Urinary bladder (tissue), 4 donors: Measurements from ENCODE around the gene RARA. TPM values are rescaled to one million over a fixed set of nuclear protein-coding genes. Genes with fewer than 3 reads are reported as not detected.
"Not testable (repeated sequence)": the region's sequence is repeated elsewhere in the genome, so short reads cannot be mapped to it uniquely, and the experiment has no call there.

Experiments
- DNase-seq: peaks from one replicate; pipeline ENCODE4 v3.0.0-alpha.2; 2015; ENCODE audit errors: extremely low spot score
- H3K27ac ChIP-seq: one replicate; pipeline ENCODE4 v1.5.1; 2013; ENCODE audit warnings: low read depth, mild to moderate bottlenecking, moderate library complexity
- H3K36me3 ChIP-seq: one replicate; pipeline ENCODE4 v1.6.1; 2013; ENCODE audit warnings: mild to moderate bottlenecking, moderate library complexity; ENCODE audit not compliant: insufficient read depth
- H3K4me1 ChIP-seq: one replicate; pipeline ENCODE4 v1.6.1; 2013; ENCODE audit warnings: mild to moderate bottlenecking, moderate library complexity; ENCODE audit not compliant: insufficient read depth
- H3K4me3 ChIP-seq: one replicate; pipeline ENCODE4 v1.5.1; 2013; ENCODE audit warnings: low read depth, low read length
- WGBS: extraction: QIAGEN DNeasy Blood & Tissue Kit; methylation state at CpG from one replicate; pipeline ENCODE4 v1.1.7; 2013; 5-methylcytosine and 5-hydroxymethylcytosine counted together
- polyA plus RNA-seq: library from polyadenylated mRNA; stranded (reverse); fragments of 200-250 nt; gene quantifications from one replicate; pipeline ENCODE4 v1.2.3, GENCODE V29; 2013
- total RNA-seq: library from RNA; depleted of rRNA; stranded (reverse); fragments of >200 nt; gene quantifications from one replicate; pipeline ENCODE4 v1.2.3, GENCODE V29; 2014
- donor health status: healthy with polysubstance abuse.
- donor health status: healthy.

The RARA gene
- total and polyA plus RNA-seq, 2 donors, result 10.6 to 47.6 TPM

- H3K4me1 ChIP-seq, H3K36me3 ChIP-seq, DNase-seq, H3K27ac ChIP-seq, H3K4me3 ChIP-seq: not testable (repeated sequence)
- WGBS, result 33% methylated on average over 5 of the region's 5 CpGs
Measured at GRCh38 chr17:40304552-40304863, 4.5 kb upstream of the RARA start.

- H3K4me3 ChIP-seq, DNase-seq, H3K4me1 ChIP-seq, H3K27ac ChIP-seq, H3K36me3 ChIP-seq: not testable (repeated sequence)
- WGBS, result 79% methylated on average over 5 of the region's 5 CpGs
Measured at GRCh38 chr17:40304866-40305265, 4.1 kb upstream of the RARA start.

GRCh38 chr17:40306395-40306794 lies 2.6 kb upstream of the RARA start:
- Histone ChIP-seq H3K4me1 (no peaks in the 10 kb centered on the region), H3K27ac (peak overlapping the region; percentile 64), H3K4me3 (no peak overlapping the region), H3K36me3 (no peaks in the 10 kb centered on the region)
- 53% methylated on average over 2 of the region's 2 CpGs for WGBS
- DNase-seq, result no peak

- DNase-seq, result peak; percentile 85
- Histone ChIP-seq H3K36me3 (no peaks in the 10 kb centered on the region), H3K4me1 (no peaks in the 10 kb centered on the region), H3K27ac (peak overlapping the region; percentile 68), H3K4me3 (no peak overlapping the region)
- WGBS, result 23% methylated on average over 10 of the region's 10 CpGs
Measured at GRCh38 chr17:40307001-40307730, 1.8 kb upstream of the RARA start.

- Histone ChIP-seq H3K4me3 (no peak overlapping the region), H3K27ac (peak overlapping the region; percentile 75), H3K4me1 (no peaks in the 10 kb centered on the region), H3K36me3 (no peaks in the 10 kb centered on the region)
- DNase-seq, result no peak
- WGBS, result 17% methylated on average over 3 of the region's 3 CpGs
Measured at GRCh38 chr17:40307740-40308239, 1.2 kb upstream of the RARA start.

GRCh38 chr17:40309949-40310510 lies 1.1 kb downstream of the RARA start:
- 68% methylated on average over 2 of the region's 2 CpGs for whole genome bisulfite sequencing
- no peak overlapping the region for H3K27ac ChIP-seq
- no peak overlapping the region for H3K4me3 ChIP-seq
- H3K36me3 ChIP-seq, result no peaks in the 10 kb centered on the region
- no peaks in the 10 kb centered on the region for H3K4me1 ChIP-seq
- no peak for DNase-seq

GRCh38 chr17:40310882-40311391 lies 2.0 kb downstream of the RARA start:
- Histone ChIP-seq H3K4me3 (no peak overlapping the region), H3K27ac (no peak overlapping the region)
- 48% methylated on average over 7 of the region's 7 CpGs for WGBS

GRCh38 chr17:40311575-40311974 lies 2.6 kb downstream of the RARA start:
- Histone ChIP-seq H3K36me3 (no peaks in the 10 kb centered on the region), H3K4me3 (no peak overlapping the region), H3K4me1 (no peaks in the 10 kb centered on the region), H3K27ac (no peak overlapping the region)
- no peak for DNase-seq
- 27% methylated on average over 2 of the region's 2 CpGs for WGBS

More at GRCh38 chr17:40310882-40311391, 2.0 kb downstream of the RARA start:
- H3K4me1 ChIP-seq, result no peaks in the 10 kb centered on the region
- DNase-seq, result no peak
- no peaks in the 10 kb centered on the region for H3K36me3 ChIP-seq

GRCh38 chr17:40312131-40312731 lies 3.3 kb downstream of the RARA start:
- DNase-seq, result no peak
- WGBS, result 42% methylated on average over 7 of the region's 7 CpGs
- no peak overlapping the region for H3K27ac ChIP-seq
- no peaks in the 10 kb centered on the region for H3K4me1 ChIP-seq
- H3K4me3 ChIP-seq, result no peak overlapping the region
- no peaks in the 10 kb centered on the region for H3K36me3 ChIP-seq

- no peak for DNase-seq
- no peak overlapping the region for H3K4me3 ChIP-seq
- no peaks in the 10 kb centered on the region for H3K36me3 ChIP-seq
- H3K4me1 ChIP-seq, result no peaks in the 10 kb centered on the region
- H3K27ac ChIP-seq, result peak overlapping the region; percentile 18
- WGBS, result 64% methylated on average over 4 of the region's 4 CpGs
Measured at GRCh38 chr17:40312893-40313667, 4.1 kb downstream of the RARA start.

GRCh38 chr17:40313668-40314583 lies 4.9 kb downstream of the RARA start:
- Histone ChIP-seq H3K4me3 (no peak overlapping the region), H3K27ac (no peak overlapping the region), H3K4me1 (no peaks in the 10 kb centered on the region), H3K36me3 (no peaks in the 10 kb centered on the region)
- WGBS, result 65% methylated on average over 7 of the region's 7 CpGs
- no peak for DNase-seq

- no peaks in the 10 kb centered on the region for H3K4me1 ChIP-seq
- peak; percentile 78 for DNase-seq
Measured at GRCh38 chr17:40314584-40314956, 5.6 kb downstream of the RARA start.

GRCh38 chr17:40315206-40315605 lies 6.2 kb downstream of the RARA start:
- DNase-seq, result no peak
- no peaks in the 10 kb centered on the region for H3K4me1 ChIP-seq

More at GRCh38 chr17:40314584-40314956, 5.6 kb downstream of the RARA start:
- no peak overlapping the region for H3K4me3 ChIP-seq
- WGBS, result 37% methylated on average over 3 of the region's 3 CpGs
- no peaks in the 10 kb centered on the region for H3K36me3 ChIP-seq
- H3K27ac ChIP-seq, result no peak overlapping the region

More at GRCh38 chr17:40315206-40315605, 6.2 kb downstream of the RARA start:
- H3K36me3 ChIP-seq, result no peaks in the 10 kb centered on the region
- no peak overlapping the region for H3K4me3 ChIP-seq
- H3K27ac ChIP-seq, result no peak overlapping the region
- 80% methylated on average over 3 of the region's 3 CpGs for WGBS
